ENCODE measurements around the gene CCL17. TPM values are rescaled to one million over a fixed set of nuclear protein-coding genes. Genes with fewer than 3 reads are reported as not detected.
A peak's percentile ranks its signal among the peaks of the same experiment; 100 is the strongest.

The CCL17 gene
- total and polyA plus RNA-seq, 10 of the 15 experiments (the other 5 are each of a cell fraction or from before 2014, with no cell fraction given) = 1.2 to 84.9 (median 34.2) TPM

- TF ChIP-seq ZNF384 (IDR thresholded peaks at IDR 0.05; ENCODE audit: borderline replicate concordance, low read depth, low read length) (no peak), EED (IDR thresholded peaks at IDR 0.05; ENCODE audit: low read depth) (peak; percentile 80), E2F4 (IDR thresholded peaks at IDR 0.05; ENCODE audit: low read depth, low read length) (no peak), EP300 (IDR thresholded peaks at IDR 0.05; ENCODE audit: borderline replicate concordance in 1 of 2, control insufficient read depth in 1 of 2, low read depth in 2 of 2, low read length in 2 of 2) (no peak), MTA2 (IDR thresholded peaks at IDR 0.05; ENCODE audit: low read depth) (no peak), RELA (IDR thresholded peaks at IDR 0.05; ENCODE audit: borderline replicate concordance, partially characterized antibody) (no peak), KAT2A (conservative IDR thresholded peaks at IDR 0.05; ENCODE audit: control insufficient read depth, low read depth, low read length) (no peak), ZBTB40 (IDR thresholded peaks at IDR 0.05; ENCODE audit: borderline replicate concordance) (no peak), POLR2A (IDR thresholded peaks at IDR 0.05; ENCODE audit: low read depth, low read length) (no peak), PRDM15 (CRISPR knock-in tag; IDR thresholded peaks at IDR 0.05) (no peak), POLR2AphosphoS5 (IDR thresholded peaks at IDR 0.05; ENCODE audit: low read length) (no peak), RFX5 (IDR thresholded peaks at IDR 0.05; ENCODE audit: low read depth, low read length) (no peak), TCF12 (IDR thresholded peaks at IDR 0.05; ENCODE audit: low read depth, low read length) (peak; percentile 74), TARDBP (IDR thresholded peaks at IDR 0.05; ENCODE audit: borderline replicate concordance) (no peak), BACH1 (IDR thresholded peaks at IDR 0.05; ENCODE audit: borderline replicate concordance) (no peak), SP1 (IDR thresholded peaks at IDR 0.05; ENCODE audit: low read depth, low read length) (no peak), BCL3 (IDR thresholded peaks at IDR 0.05; ENCODE audit: borderline replicate concordance, insufficient read depth, low read depth, low read length, poor library complexity, severe bottlenecking) (no peak), MAX (IDR thresholded peaks at IDR 0.05; ENCODE audit: low read depth, low read length) (no peak), SUPT20H (IDR thresholded peaks at IDR 0.05; ENCODE audit: borderline replicate concordance, control insufficient read depth, low read depth, low read length) (no peak), RAD21 (IDR thresholded peaks at IDR 0.05; ENCODE audit: insufficient read depth, low read depth, low read length) (no peak)
These were observed 8.7 kb downstream of the CCL17 start (continued) for GRCh38 chr16:57413301-57413730.
